HepG2 (cell line): ENCODE results near the gene WSB1. TPM values are rescaled to one million over a fixed set of nuclear protein-coding genes. Genes with fewer than 3 reads are reported as not detected.
A peak's percentile ranks its signal among the peaks of the same experiment; 100 is the strongest.

Source experiments
- BCL6 ChIP-seq: IDR thresholded peaks from 2 replicates; pipeline ENCODE4 v1.6.1; 2016; ENCODE audit warnings: missing genetic modification reagents, missing compliant biosample characterization
- ELF1 ChIP-seq: sonication (generic); formaldehyde crosslinking; IDR thresholded peaks from 2 replicates; pipeline ENCODE4 v1.4.0; 2020; ENCODE audit warnings: missing genetic modification reagents
- GATAD2A ChIP-seq: IDR thresholded peaks from 2 replicates; pipeline ENCODE4 v1.6.1; 2016
- HMG20A ChIP-seq: IDR thresholded peaks from 2 replicates; pipeline ENCODE4 v1.6.1; 2016; ENCODE audit warnings: borderline replicate concordance
- KAT7 ChIP-seq: IDR thresholded peaks from 2 replicates; pipeline ENCODE4 v1.6.1; 2018; ENCODE audit warnings: borderline replicate concordance, missing compliant biosample characterization
- KLF16 ChIP-seq, 2 experiments: sonication (generic) in 1 of 2; formaldehyde crosslinking in 1 of 2; IDR thresholded peaks; 2 replicates each; pipeline versions ENCODE4 v1.6.1 to v1.8.0; 2016 to 2023; ENCODE audit warnings: missing genetic modification reagents in 2 of 2, missing compliant biosample characterization in 1 of 2
- MTA1 ChIP-seq: sonication (generic); formaldehyde crosslinking; IDR thresholded peaks from 2 replicates; pipeline ENCODE4 v1.4.0; 2020; ENCODE audit warnings: missing genetic modification reagents, mild to moderate bottlenecking, borderline replicate concordance
- MXD4 ChIP-seq: IDR thresholded peaks from 2 replicates; pipeline ENCODE4 v1.6.1; 2016; ENCODE audit warnings: mild to moderate bottlenecking, missing biosample characterization, missing genetic modification reagents
- PHF5A ChIP-seq: IDR thresholded peaks from one replicate; pipeline ENCODE4 v1.6.1; 2018; ENCODE audit warnings: low read depth, missing genetic modification reagents; ENCODE audit not compliant: unreplicated experiment
- RXRB ChIP-seq: IDR thresholded peaks from 2 replicates; pipeline ENCODE4 v1.6.1; 2016; ENCODE audit warnings: borderline replicate concordance, missing genetic modification reagents, missing compliant biosample characterization
- SMAD3 ChIP-seq: sonication (generic); formaldehyde crosslinking; IDR thresholded peaks from 2 replicates; pipeline ENCODE4 v1.4.0; 2020; ENCODE audit warnings: missing genetic modification reagents
- SPEN ChIP-seq: sonication (generic); formaldehyde crosslinking; IDR thresholded peaks from 2 replicates; pipeline ENCODE4 v1.5.1; 2020; ENCODE audit warnings: low read depth, mild to moderate bottlenecking, missing genetic modification reagents
- SRSF4 ChIP-seq: fragments of 200-400 bp; formaldehyde crosslinking; IDR thresholded peaks from one replicate; pipeline ENCODE4 v1.6.1; 2018; ENCODE audit warnings: mild to moderate bottlenecking, low read depth, low read length, moderate library complexity; ENCODE audit not compliant: poor library complexity, severe bottlenecking
- ZNF225 ChIP-seq: sonication (generic); formaldehyde crosslinking; IDR thresholded peaks from 2 replicates; pipeline ENCODE4 v1.4.0; 2020; ENCODE audit warnings: mild to moderate bottlenecking, missing genetic modification reagents
- ZNF331 ChIP-seq: sonication (generic); formaldehyde crosslinking; IDR thresholded peaks from 2 replicates; pipeline ENCODE4 v1.4.0; 2020; ENCODE audit warnings: missing genetic modification reagents
- ZNF430 ChIP-seq: sonication (generic); formaldehyde crosslinking; IDR thresholded peaks from 2 replicates; pipeline ENCODE4 v1.9.0; 2021; ENCODE audit warnings: mild to moderate bottlenecking, missing genetic modification reagents
- ZNF451 ChIP-seq: sonication (generic); formaldehyde crosslinking; IDR thresholded peaks from 2 replicates; pipeline ENCODE4 v1.5.0; 2020; ENCODE audit warnings: mild to moderate bottlenecking, missing genetic modification reagents
- polyA plus RNA-seq, 8 experiments: library from polyadenylated mRNA; depleted of rRNA in 3 of 8; stranded (reverse) in 7 of 8; unstranded in 1 of 8; fragments of >200 nt; fragmentation: Illumina TruSeq in 4 of 8; extraction: Trizol in 4 of 8; gene quantifications; 2 replicates each; pipeline versions ENCODE4 v1.2.1 to v1.2.3, GENCODE V29; 2011 to 2016; ENCODE audit warnings: low read depth in 4 of 8, missing spikeins in 1 of 8, mixed read lengths in 1 of 8; ENCODE audit not compliant: insufficient read depth in 1 of 8
- total RNA-seq, 5 experiments: library from RNA; depleted of rRNA; stranded (reverse); fragments of >200 nt; fragmentation: Illumina TruSeq; extraction: Trizol; gene quantifications; 2 replicates each; pipeline ENCODE4 v1.2.3, GENCODE V29; 2016; ENCODE audit warnings: low read depth in 1 of 5
- TF ChIP-seq, protein P1 (sequence below): sonication (generic); formaldehyde crosslinking; IDR thresholded peaks from 2 replicates; pipeline ENCODE4 v1.4.0; 2020; ENCODE audit warnings: missing genetic modification reagents, mild to moderate bottlenecking, borderline replicate concordance
- TF ChIP-seq, protein P2 (sequence below): sonication (generic); formaldehyde crosslinking; IDR thresholded peaks from 2 replicates; pipeline ENCODE4 v1.4.0; 2020; ENCODE audit warnings: missing genetic modification reagents, borderline replicate concordance

WSB1 gene
- total and polyA plus RNA-seq, 2 of the 13 experiments (the other 11 are each of a cell fraction or from before 2014, with no cell fraction given): 81.3 to 294 TPM

DNA sequence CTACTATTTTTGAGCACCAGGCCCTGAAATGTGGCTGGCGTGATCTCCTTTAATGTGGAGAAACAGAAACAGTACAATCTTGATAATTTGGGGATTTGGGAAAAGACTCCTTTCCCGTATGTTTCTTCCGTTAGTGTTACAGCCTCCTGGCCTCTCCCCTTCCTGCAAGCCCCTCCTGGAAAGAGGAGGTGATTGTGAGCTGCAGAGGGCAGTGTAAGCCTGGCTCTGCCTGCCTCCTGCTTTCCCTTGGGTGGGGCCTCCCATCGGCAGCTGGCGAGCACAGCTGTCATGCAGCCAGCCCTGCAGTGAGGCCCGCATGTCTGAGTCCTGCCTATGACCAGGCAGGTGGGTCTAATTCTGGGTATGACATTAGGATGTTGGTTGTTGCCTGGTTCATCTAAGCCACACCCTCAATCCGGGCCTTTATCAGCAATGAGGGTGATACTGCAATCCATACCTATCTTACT, 48.7 kb upstream of the WSB1 start (continued):
- TF ChIP-seq SMAD3 (CRISPR knock-in tag) (peak; percentile 89), BCL6 (CRISPR knock-in tag) (peak; percentile 61), HMG20A (CRISPR knock-in tag) (0 out of 2 replicates have a peak, but pooled peaks have one; percentile 29), ZNF451 (CRISPR knock-in tag) (no peak), PHF5A (CRISPR knock-in tag) (peak; percentile 53), SPEN (CRISPR knock-in tag) (0 out of 2 replicates have a peak, but pooled peaks have one; percentile 34), GATAD2A (CRISPR knock-in tag) (peak; percentile 59), ZNF225 (CRISPR knock-in tag) (no peak), KAT7 (CRISPR knock-in tag) (peak; percentile 71; the same call in 1 of the 2 replicates), ZNF331 (CRISPR knock-in tag) (peak; percentile 94), MTA1 (no peak), ZNF430 (CRISPR knock-in tag) (0 out of 2 replicates have a peak, but pooled peaks have one; percentile 25), MXD4 (CRISPR knock-in tag) (peak; percentile 82; the same call in 1 of the 2 replicates), KLF16 (CRISPR knock-in tag; IDR thresholded peaks at IDR 0.05) (0 out of 4 replicates have a peak, but pooled peaks of 1 of the 2 experiments have one; percentile 41), RXRB (peak; percentile 61), SRSF4 (no peak), ELF1 (CRISPR knock-in tag) (peak; percentile 22; the same call in 1 of the 2 replicates)
- TF ChIP-seq, protein P1, sequence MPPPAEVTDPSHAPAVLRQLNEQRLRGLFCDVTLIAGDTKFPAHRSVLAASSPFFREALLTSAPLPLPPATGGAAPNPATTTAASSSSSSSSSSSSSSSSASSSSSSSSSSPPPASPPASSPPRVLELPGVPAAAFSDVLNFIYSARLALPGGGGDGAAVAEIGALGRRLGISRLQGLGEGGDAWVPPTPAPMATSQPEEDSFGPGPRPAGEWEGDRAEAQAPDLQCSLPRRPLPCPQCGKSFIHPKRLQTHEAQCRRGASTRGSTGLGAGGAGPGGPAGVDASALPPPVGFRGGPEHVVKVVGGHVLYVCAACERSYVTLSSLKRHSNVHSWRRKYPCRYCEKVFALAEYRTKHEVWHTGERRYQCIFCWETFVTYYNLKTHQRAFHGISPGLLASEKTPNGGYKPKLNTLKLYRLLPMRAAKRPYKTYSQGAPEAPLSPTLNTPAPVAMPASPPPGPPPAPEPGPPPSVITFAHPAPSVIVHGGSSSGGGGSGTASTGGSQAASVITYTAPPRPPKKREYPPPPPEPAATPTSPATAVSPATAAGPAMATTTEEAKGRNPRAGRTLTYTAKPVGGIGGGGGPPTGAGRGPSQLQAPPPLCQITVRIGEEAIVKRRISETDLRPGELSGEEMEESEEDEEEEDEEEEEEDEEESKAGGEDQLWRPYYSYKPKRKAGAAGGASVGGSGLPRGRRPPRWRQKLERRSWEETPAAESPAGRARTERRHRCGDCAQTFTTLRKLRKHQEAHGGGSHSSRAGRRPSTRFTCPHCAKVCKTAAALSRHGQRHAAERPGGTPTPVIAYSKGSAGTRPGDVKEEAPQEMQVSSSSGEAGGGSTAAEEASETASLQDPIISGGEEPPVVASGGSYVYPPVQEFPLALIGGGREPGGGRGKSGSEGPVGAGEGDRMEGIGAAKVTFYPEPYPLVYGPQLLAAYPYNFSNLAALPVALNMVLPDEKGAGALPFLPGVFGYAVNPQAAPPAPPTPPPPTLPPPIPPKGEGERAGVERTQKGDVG (CRISPR knock-in tag): no peak
- TF ChIP-seq, protein P2, sequence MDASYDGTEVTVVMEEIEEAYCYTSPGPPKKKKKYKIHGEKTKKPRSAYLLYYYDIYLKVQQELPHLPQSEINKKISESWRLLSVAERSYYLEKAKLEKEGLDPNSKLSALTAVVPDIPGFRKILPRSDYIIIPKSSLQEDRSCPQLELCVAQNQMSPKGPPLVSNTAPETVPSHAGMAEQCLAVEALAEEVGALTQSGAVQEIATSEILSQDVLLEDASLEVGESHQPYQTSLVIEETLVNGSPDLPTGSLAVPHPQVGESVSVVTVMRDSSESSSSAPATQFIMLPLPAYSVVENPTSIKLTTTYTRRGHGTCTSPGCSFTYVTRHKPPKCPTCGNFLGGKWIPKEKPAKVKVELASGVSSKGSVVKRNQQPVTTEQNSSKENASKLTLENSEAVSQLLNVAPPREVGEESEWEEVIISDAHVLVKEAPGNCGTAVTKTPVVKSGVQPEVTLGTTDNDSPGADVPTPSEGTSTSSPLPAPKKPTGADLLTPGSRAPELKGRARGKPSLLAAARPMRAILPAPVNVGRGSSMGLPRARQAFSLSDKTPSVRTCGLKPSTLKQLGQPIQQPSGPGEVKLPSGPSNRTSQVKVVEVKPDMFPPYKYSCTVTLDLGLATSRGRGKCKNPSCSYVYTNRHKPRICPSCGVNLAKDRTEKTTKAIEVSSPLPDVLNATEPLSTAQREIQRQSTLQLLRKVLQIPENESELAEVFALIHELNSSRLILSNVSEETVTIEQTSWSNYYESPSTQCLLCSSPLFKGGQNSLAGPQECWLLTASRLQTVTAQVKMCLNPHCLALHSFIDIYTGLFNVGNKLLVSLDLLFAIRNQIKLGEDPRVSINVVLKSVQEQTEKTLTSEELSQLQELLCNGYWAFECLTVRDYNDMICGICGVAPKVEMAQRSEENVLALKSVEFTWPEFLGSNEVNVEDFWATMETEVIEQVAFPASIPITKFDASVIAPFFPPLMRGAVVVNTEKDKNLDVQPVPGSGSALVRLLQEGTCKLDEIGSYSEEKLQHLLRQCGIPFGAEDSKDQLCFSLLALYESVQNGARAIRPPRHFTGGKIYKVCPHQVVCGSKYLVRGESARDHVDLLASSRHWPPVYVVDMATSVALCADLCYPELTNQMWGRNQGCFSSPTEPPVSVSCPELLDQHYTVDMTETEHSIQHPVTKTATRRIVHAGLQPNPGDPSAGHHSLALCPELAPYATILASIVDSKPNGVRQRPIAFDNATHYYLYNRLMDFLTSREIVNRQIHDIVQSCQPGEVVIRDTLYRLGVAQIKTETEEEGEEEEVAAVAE (CRISPR knock-in tag): peak; percentile 76
